Stomach (tissue), 9 donors: ENCODE results near the gene DUS3L. TPM values are rescaled to one million over a fixed set of nuclear protein-coding genes. Genes with fewer than 3 reads are reported as not detected.
A peak's percentile ranks its signal among the peaks of the same experiment; 100 is the strongest.
"Not testable (repeated sequence)": the region's sequence is repeated elsewhere in the genome, so short reads cannot be mapped to it uniquely, and the experiment has no call there.

Experiments used
- DNase-seq, 2 donors: peaks; one replicate each; pipeline versions ENCODE4 v3.0.0 to v3.0.0-alpha.2; 2013 to 2019
- H3K27ac ChIP-seq, 5 donors: fragments of 200-600 bp in 4 of 5; sonication (generic) in 4 of 5; one replicate each; pipeline ENCODE4 v1.5.1; 2013 to 2019; ENCODE audit warnings: mild to moderate bottlenecking in 1 of 5, moderate library complexity in 1 of 5
- H3K27me3 ChIP-seq, 3 donors: fragments of 200-600 bp; sonication (generic); one replicate each; pipeline ENCODE4 v1.5.1; 2017 to 2019; ENCODE audit warnings: mixed run types in 1 of 3
- H3K36me3 ChIP-seq, 4 donors: fragments of 200-600 bp; sonication (generic); 1 replicate in 3 of 4; 2 replicates in 1 of 4; pipeline ENCODE4 v1.5.1; 2016 to 2019
- H3K4me1 ChIP-seq, 4 donors: fragments of 200-600 bp; sonication (generic); one replicate each; pipeline ENCODE4 v1.5.1; 2016 to 2019
- H3K4me3 ChIP-seq, 4 donors: fragments of 200-600 bp; sonication (generic) in 3 of 4; one replicate each; pipeline ENCODE4 v1.5.1; 2016 to 2019; ENCODE audit warnings: mild to moderate bottlenecking in 1 of 4
- H3K9me3 ChIP-seq, 4 donors: fragments of 200-600 bp; sonication (generic); one replicate each; pipeline ENCODE4 v1.5.1; 2016 to 2019
- CTCF ChIP-seq, 7 experiments: fragments of 450-650 bp in 4 of 7; fragments of 200-600 bp in 3 of 7; sonication (generic) in 3 of 7; IDR thresholded peaks; one replicate each; pipeline ENCODE4 v1.5.1; 2016 to 2019; ENCODE audit warnings: antibody characterized with exemption in 7 of 7, control low read depth in 2 of 7, mild to moderate bottlenecking in 1 of 7
- EP300 ChIP-seq: sonication (generic); formaldehyde crosslinking; IDR thresholded peaks from one replicate; pipeline ENCODE4 v1.6.1; 2017; ENCODE audit warnings: antibody characterized with exemption
- POLR2A ChIP-seq, 4 donors: fragments of 450-650 bp; IDR thresholded peaks; one replicate each; pipeline ENCODE4 v1.6.1; 2016; ENCODE audit warnings: antibody characterized with exemption in 4 of 4, control low read depth in 2 of 4, mild to moderate bottlenecking in 1 of 4, moderate library complexity in 1 of 4
- POLR2AphosphoS5 ChIP-seq, 3 donors: sonication (generic); formaldehyde crosslinking; IDR thresholded peaks; one replicate each; pipeline ENCODE4 v1.6.1; 2016; ENCODE audit warnings: antibody characterized with exemption in 3 of 3
- WGBS, 5 donors: extraction: QIAGEN DNeasy Blood & Tissue Kit in 3 of 5; methylation state at CpG; one replicate each; pipeline versions ENCODE4 v1.1.5 to v1.1.7; 2013 to 2018; 5-methylcytosine and 5-hydroxymethylcytosine counted together
- intact Hi-C: fragments of 100-400 bp; cut with DNase I; formaldehyde crosslinking; loops from one replicate; pipeline ENCODE4 v1.15.1; 2023; ENCODE audit warnings: low total_unique reads
- polyA plus RNA-seq, 3 donors: library from polyadenylated mRNA; stranded (reverse); fragments of 200-250 nt; gene quantifications; one replicate each; pipeline ENCODE4 v1.2.3, GENCODE V29; 2013
- total RNA-seq, 5 donors: library from RNA; depleted of rRNA; stranded (reverse); fragments of >200 nt; gene quantifications; one replicate each; pipeline versions ENCODE4 v1.1.0 to v1.2.3, GENCODE V29; 2014 to 2016
- donor health status: healthy with polysubstance abuse.
- donor health status: Bipolar disorder and iron deficiency.
- donor health status: healthy.

The DUS3L gene
- total and polyA plus RNA-seq, 8 donors: 25.2 to 67.5 (median 46.7) TPM

GRCh38 chr19:5751709-5752108, 39.3 kb downstream of the DUS3L start:
- TF ChIP-seq EP300: no peak
- TF ChIP-seq POLR2AphosphoS5 (IDR thresholded peaks at IDR 0.05): no peak
- TF ChIP-seq POLR2A (IDR thresholded peaks at IDR 0.05): no peak
- no peak for TF ChIP-seq CTCF (IDR thresholded peaks at IDR 0.05)
- Histone ChIP-seq H3K4me1 (no peaks in the 10 kb centered on the region), H3K4me3 (no peak overlapping the region), H3K27me3 (peaks cover 0 to 38% (median 0%) of the 10 kb centered on the region in 3 donors), H3K27ac (no peak overlapping the region), H3K36me3 (no peaks in the 10 kb centered on the region), H3K9me3 (no peaks in the 10 kb centered on the region)
- WGBS, 5 donors: 75 to 88% (median 75%) methylated on average over 7 of the region's 7 CpGs
- intact Hi-C loops: no loop called here
- no peak for DNase-seq

- WGBS, 5 donors: 84 to 92% (median 88%) methylated on average over 5 of the region's 5 CpGs
- Histone ChIP-seq H3K36me3 (no peaks in the 10 kb centered on the region), H3K27ac (no peak overlapping the region), H3K27me3 (peaks cover 0 to 50% (median 0%) of the 10 kb centered on the region in 3 donors), H3K9me3 (no peaks in the 10 kb centered on the region), H3K4me1 (no peaks in the 10 kb centered on the region), H3K4me3 (no peak overlapping the region)
- no peak for DNase-seq
- intact Hi-C loops: no loop called here
- TF ChIP-seq POLR2AphosphoS5 (IDR thresholded peaks at IDR 0.05): no peak
- TF ChIP-seq CTCF (IDR thresholded peaks at IDR 0.05): no peak
- no peak for TF ChIP-seq POLR2A (IDR thresholded peaks at IDR 0.05)
- TF ChIP-seq EP300: no peak
These were observed 41.5 kb downstream of the DUS3L start for GRCh38 chr19:5749505-5749904.

GRCh38 chr19:5748920-5749319, 42.0 kb downstream of the DUS3L start:
- DNase-seq: peak in 1 of 2 donors; percentile 24
- H3K4me3 ChIP-seq, intact Hi-C loops, H3K36me3 ChIP-seq, H3K9me3 ChIP-seq, H3K27ac ChIP-seq, H3K4me1 ChIP-seq: not testable (repeated sequence)
- peaks cover 0 to 49% (median 0%) of the 10 kb centered on the region in 3 donors for H3K27me3 ChIP-seq
- WGBS, 5 donors: 19 to 28% (median 25%) methylated on average over 6 of the region's 6 CpGs

- 71 to 88% (median 78%) methylated on average over 9 to 10 of the region's 10 CpGs for WGBS, 5 donors
- DNase-seq, H3K36me3 ChIP-seq, H3K4me3 ChIP-seq, H3K27ac ChIP-seq, H3K4me1 ChIP-seq, intact Hi-C loops, H3K9me3 ChIP-seq: not testable (repeated sequence)
- peaks cover 0 to 53% (median 0%) of the 10 kb centered on the region in 3 donors for H3K27me3 ChIP-seq
These were observed 46.0 kb downstream of the DUS3L start for GRCh38 chr19:5744999-5745398.

- DNase-seq: no peak
- Histone ChIP-seq H3K27ac (no peak overlapping the region), H3K36me3 (no peaks in the 10 kb centered on the region), H3K9me3 (no peaks in the 10 kb centered on the region), H3K4me3 (no peak overlapping the region), H3K27me3 (peaks cover 0 to 41% (median 0%) of the 10 kb centered on the region in 3 donors), H3K4me1 (no peaks in the 10 kb centered on the region)
- TF ChIP-seq CTCF (IDR thresholded peaks at IDR 0.05) (no peak), EP300 (no peak), POLR2AphosphoS5 (IDR thresholded peaks at IDR 0.05) (no peak), POLR2A (IDR thresholded peaks at IDR 0.05) (no peak)
- intact Hi-C loops: no loop called here
These were observed 47.3 kb downstream of the DUS3L start for GRCh38 chr19:5743630-5744029.
